Panc1 (cell line): ENCODE measurements around the gene PLXNB1. TPM values are rescaled to one million over a fixed set of nuclear protein-coding genes. Genes with fewer than 3 reads are reported as not detected.

ENCODE experiments used
- ATAC-seq: fragments of 200-7000 bp; cut with Tn5 transposase; 2 replicates; pipeline ENCODE4 v1.9.1; 2020; ENCODE audit warnings: mild to moderate bottlenecking, moderate library complexity
- BruUV-seq: library from RNA; stranded (reverse); fragments of 400-500 nt; replicated peaks from 2 replicates; lab custom pipeline; 2021; lab: Mats Ljungman, UMichigan
- CTCF ChIA-PET: fragments of 300-600 bp; sonication (Branson Sonifier 250); formaldehyde crosslinking; loops from one replicate; lab custom pipeline; 2022; ENCODE audit warnings: antibody characterized with exemption; lab: Charles Lee
- POLR2A ChIA-PET: fragments of 300-600 bp; sonication (Branson Sonifier 250); formaldehyde crosslinking; loops from one replicate; lab custom pipeline; 2022; ENCODE audit warnings: antibody characterized with exemption; lab: Charles Lee
- DNase-seq: peaks from one replicate; pipeline ENCODE4 v3.0.0-alpha.2; 2010; ENCODE audit warnings: low read depth, low spot score
- H3K27ac ChIP-seq: 2 replicates; pipeline ENCODE4 v1.5.1; 2011; ENCODE audit warnings: mild to moderate bottlenecking, low read length, inconsistent platforms
- H3K27me3 ChIP-seq: fragments of 200-500 bp; sonication (Bioruptor generic); 2 replicates; pipeline ENCODE4 v1.6.0; 2014; ENCODE audit warnings: low read length, inconsistent platforms; ENCODE audit not compliant: control insufficient read depth, insufficient read depth
- H3K36me3 ChIP-seq: fragments of 200-500 bp; sonication (Bioruptor generic); 2 replicates; pipeline ENCODE4 v1.5.1; 2014; ENCODE audit warnings: inconsistent platforms, mild to moderate bottlenecking, low read length, moderate library complexity; ENCODE audit not compliant: control insufficient read depth, insufficient read depth
- H3K4me1 ChIP-seq: 2 replicates; pipeline ENCODE4 v1.5.1; 2011; ENCODE audit warnings: inconsistent platforms, mild to moderate bottlenecking, low read length, moderate library complexity; ENCODE audit not compliant: control insufficient read depth, insufficient read depth
- H3K4me3 ChIP-seq, 2 experiments: 2 replicates each; pipeline ENCODE4 v1.5.1; 2011 to 2012; ENCODE audit warnings: low read depth in 2 of 2, low read length in 2 of 2, mild to moderate bottlenecking in 2 of 2, inconsistent platforms in 1 of 2, moderate library complexity in 1 of 2
- H3K9me3 ChIP-seq: fragments of 200-500 bp; sonication (Bioruptor generic); 2 replicates; pipeline ENCODE4 v1.5.1; 2014; ENCODE audit warnings: low read depth, mild to moderate bottlenecking, inconsistent platforms, low read length, moderate library complexity; ENCODE audit not compliant: control insufficient read depth, insufficient read depth
- POLR2AphosphoS5 ChIP-seq: IDR thresholded peaks from 2 replicates; pipeline ENCODE4 v1.6.1; 2012; ENCODE audit warnings: mild to moderate bottlenecking, low read depth, low read length, moderate library complexity
- SIN3A ChIP-seq: IDR thresholded peaks from 2 replicates; pipeline ENCODE4 v1.6.1; 2012; ENCODE audit warnings: low read depth, mild to moderate bottlenecking, low read length, moderate library complexity, borderline replicate concordance; ENCODE audit not compliant: insufficient read depth
- TCF7L2 ChIP-seq: IDR thresholded peaks from 2 replicates; pipeline ENCODE4 v1.6.1; 2011; ENCODE audit warnings: mild to moderate bottlenecking, low read depth, low read length, inconsistent platforms
- in situ Hi-C: cut with HindIII; loops from 2 replicates; pipeline ENCODE4 v1.10.0; 2016; ENCODE audit warnings: low sequenced_read_pairs, low pct_unique_long_range_greater_than_20kb
- intact Hi-C: fragments of 100-400 bp; cut with micrococcal nuclease; formaldehyde crosslinking; loops from one replicate; pipeline ENCODE4 v1.10.0; 2022; ENCODE audit not compliant: unreplicated experiment
- total RNA-seq: library from RNA; stranded (reverse); gene quantifications from one replicate; pipeline ENCODE4 v1.2.1, GENCODE V29; 2021; ENCODE audit not compliant: unreplicated experiment
- TF ChIP-seq, protein P1 (sequence below): fragments of 450-650 bp; IDR thresholded peaks from 2 replicates; pipeline ENCODE4 v1.5.1; 2017; ENCODE audit warnings: mild to moderate bottlenecking
- TF ChIP-seq, protein P2 (sequence below), 2 experiments: IDR thresholded peaks; 2 replicates each; pipeline ENCODE4 v1.6.1; 2011 to 2012; ENCODE audit warnings: low read depth in 2 of 2, control low read depth in 1 of 2, low read length in 1 of 2, mild to moderate bottlenecking in 1 of 2, moderate library complexity in 1 of 2; ENCODE audit not compliant: insufficient read depth in 1 of 2

The PLXNB1 gene
- total RNA-seq, 1 experiment from 2014 or later, result 22.8 TPM

DNA sequence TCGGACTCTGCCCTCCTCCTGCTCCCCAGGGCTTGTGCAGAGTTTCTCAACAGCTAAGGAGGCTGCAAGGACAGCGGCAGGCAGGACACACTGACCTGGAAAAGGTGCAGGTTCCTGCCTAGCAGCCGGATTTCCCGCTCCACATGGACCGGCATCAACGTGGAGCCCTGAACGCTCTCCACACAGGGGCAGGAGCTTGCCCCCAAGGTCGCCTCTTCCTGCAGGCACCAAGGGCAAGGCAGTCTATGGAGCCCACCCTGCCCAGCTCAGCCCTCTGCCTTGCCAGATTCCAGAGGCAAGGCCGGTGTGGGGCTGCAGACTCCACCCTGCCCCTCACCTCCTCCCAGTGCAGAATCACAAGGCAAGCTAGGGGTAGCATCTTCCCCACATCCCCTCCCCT is 10.7 kb downstream of the PLXNB1 start:
- H3K4me3 ChIP-seq, result no peak overlapping the region
- TF ChIP-seq SIN3A, result no peak
- TF ChIP-seq, protein P1, sequence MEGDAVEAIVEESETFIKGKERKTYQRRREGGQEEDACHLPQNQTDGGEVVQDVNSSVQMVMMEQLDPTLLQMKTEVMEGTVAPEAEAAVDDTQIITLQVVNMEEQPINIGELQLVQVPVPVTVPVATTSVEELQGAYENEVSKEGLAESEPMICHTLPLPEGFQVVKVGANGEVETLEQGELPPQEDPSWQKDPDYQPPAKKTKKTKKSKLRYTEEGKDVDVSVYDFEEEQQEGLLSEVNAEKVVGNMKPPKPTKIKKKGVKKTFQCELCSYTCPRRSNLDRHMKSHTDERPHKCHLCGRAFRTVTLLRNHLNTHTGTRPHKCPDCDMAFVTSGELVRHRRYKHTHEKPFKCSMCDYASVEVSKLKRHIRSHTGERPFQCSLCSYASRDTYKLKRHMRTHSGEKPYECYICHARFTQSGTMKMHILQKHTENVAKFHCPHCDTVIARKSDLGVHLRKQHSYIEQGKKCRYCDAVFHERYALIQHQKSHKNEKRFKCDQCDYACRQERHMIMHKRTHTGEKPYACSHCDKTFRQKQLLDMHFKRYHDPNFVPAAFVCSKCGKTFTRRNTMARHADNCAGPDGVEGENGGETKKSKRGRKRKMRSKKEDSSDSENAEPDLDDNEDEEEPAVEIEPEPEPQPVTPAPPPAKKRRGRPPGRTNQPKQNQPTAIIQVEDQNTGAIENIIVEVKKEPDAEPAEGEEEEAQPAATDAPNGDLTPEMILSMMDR, result no peak
- TF ChIP-seq, protein P2, sequence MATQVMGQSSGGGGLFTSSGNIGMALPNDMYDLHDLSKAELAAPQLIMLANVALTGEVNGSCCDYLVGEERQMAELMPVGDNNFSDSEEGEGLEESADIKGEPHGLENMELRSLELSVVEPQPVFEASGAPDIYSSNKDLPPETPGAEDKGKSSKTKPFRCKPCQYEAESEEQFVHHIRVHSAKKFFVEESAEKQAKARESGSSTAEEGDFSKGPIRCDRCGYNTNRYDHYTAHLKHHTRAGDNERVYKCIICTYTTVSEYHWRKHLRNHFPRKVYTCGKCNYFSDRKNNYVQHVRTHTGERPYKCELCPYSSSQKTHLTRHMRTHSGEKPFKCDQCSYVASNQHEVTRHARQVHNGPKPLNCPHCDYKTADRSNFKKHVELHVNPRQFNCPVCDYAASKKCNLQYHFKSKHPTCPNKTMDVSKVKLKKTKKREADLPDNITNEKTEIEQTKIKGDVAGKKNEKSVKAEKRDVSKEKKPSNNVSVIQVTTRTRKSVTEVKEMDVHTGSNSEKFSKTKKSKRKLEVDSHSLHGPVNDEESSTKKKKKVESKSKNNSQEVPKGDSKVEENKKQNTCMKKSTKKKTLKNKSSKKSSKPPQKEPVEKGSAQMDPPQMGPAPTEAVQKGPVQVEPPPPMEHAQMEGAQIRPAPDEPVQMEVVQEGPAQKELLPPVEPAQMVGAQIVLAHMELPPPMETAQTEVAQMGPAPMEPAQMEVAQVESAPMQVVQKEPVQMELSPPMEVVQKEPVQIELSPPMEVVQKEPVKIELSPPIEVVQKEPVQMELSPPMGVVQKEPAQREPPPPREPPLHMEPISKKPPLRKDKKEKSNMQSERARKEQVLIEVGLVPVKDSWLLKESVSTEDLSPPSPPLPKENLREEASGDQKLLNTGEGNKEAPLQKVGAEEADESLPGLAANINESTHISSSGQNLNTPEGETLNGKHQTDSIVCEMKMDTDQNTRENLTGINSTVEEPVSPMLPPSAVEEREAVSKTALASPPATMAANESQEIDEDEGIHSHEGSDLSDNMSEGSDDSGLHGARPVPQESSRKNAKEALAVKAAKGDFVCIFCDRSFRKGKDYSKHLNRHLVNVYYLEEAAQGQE (IDR thresholded peaks at IDR 0.05; ENCODE audit: insufficient read depth in 1 of 2, low read depth in 2 of 2, low read length in 1 of 2), result no peak
- TF ChIP-seq TCF7L2, result no peak
- TF ChIP-seq POLR2AphosphoS5, result no peak
- in situ Hi-C loops, result no loop called here
- no peaks in the 10 kb centered on the region for H3K36me3 ChIP-seq
- no peaks in the 10 kb centered on the region for H3K27me3 ChIP-seq
- POLR2A ChIA-PET, result no interaction called here
- CTCF ChIA-PET, result interaction anchor here (1.5 kb wide), 1 partner anchor 17 kb away, joined by 7 read pairs; no protein-coding TSS in a partner anchor
- H3K9me3 ChIP-seq, result no peaks in the 10 kb centered on the region
- no peaks in the 10 kb centered on the region for H3K4me1 ChIP-seq
- intact Hi-C loops, result no loop called here
- no peak for DNase-seq
- ATAC-seq, result no peak
- no TSS peak for BruUV-seq
- H3K27ac ChIP-seq, result no peak overlapping the region

DNA sequence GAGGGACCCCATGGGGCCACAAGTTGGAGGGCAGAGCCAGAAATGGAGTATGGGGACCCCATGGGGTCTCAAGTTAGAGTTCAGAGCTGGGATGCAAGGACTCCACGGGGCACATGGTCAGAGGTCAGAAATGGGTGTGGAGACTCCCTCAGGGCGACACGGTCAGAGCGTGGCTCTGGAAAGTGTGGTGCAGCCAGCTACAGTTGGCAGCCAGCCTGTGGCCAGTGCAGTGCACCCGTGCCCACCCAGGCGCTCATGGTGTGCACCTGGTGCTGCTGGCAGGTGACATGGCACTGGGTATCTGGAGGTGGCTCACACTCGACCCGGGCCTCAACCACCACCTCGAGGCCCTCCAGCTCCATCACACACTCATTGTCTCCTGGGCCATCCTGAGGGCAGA is 11.2 kb downstream of the PLXNB1 start:
- no peaks in the 10 kb centered on the region for H3K36me3 ChIP-seq
- intact Hi-C loops, result no loop called here
- no TSS peak for BruUV-seq
- ChIA-PET POLR2A (no interaction called here), CTCF (interaction anchor here (1.5 kb wide), 1 partner anchor 18 kb away, joined by 7 read pairs; no protein-coding TSS in a partner anchor)
- no peaks in the 10 kb centered on the region for H3K9me3 ChIP-seq
- H3K27me3 ChIP-seq, result no peaks in the 10 kb centered on the region
- ATAC-seq (no peak), DNase-seq (no peak)
- no peak for TF ChIP-seq POLR2AphosphoS5
- no peak for TF ChIP-seq TCF7L2
- no peak for TF ChIP-seq SIN3A
- TF ChIP-seq, protein P2 (IDR thresholded peaks at IDR 0.05; ENCODE audit: insufficient read depth in 1 of 2, low read depth in 2 of 2, low read length in 1 of 2), result no peak
- TF ChIP-seq, protein P1, result no peak
- H3K4me1 ChIP-seq, result no peaks in the 10 kb centered on the region
- in situ Hi-C loops, result no loop called here
- no peak overlapping the region for H3K27ac ChIP-seq
- H3K4me3 ChIP-seq, result no peak overlapping the region
